ENCODE data around the gene UTP18. TPM values are rescaled to one million over a fixed set of nuclear protein-coding genes. Genes with fewer than 3 reads are reported as not detected.

The UTP18 gene
- total and polyA plus RNA-seq, 2 donors (not counting 1 experiment from before 2014, with no cell fraction given), result 13.2 to 34.2 TPM

Other genes starting within 250 kb of the UTP18 start
- gene SPAG9, start 139.7 kb upstream of the UTP18 start, total RNA-seq, result 64.1 and 69.3 TPM in 2 replicates
- gene SPAG9, start 139.7 kb upstream of the UTP18 start, polyA plus RNA-seq, result 8.6 and 19.6 TPM in 2 replicates
- 19.0 and 20.5 TPM in 2 replicates for gene NME1, start 107.0 kb upstream of the UTP18 start, total RNA-seq
- 19.1 and 27.5 TPM in 2 replicates for gene NME1, start 107.0 kb upstream of the UTP18 start, polyA plus RNA-seq
- 154 and 169 TPM in 2 replicates for gene NME2, start 94.1 kb upstream of the UTP18 start, total RNA-seq
- 166 and 184 TPM in 2 replicates for gene NME2, start 94.1 kb upstream of the UTP18 start, polyA plus RNA-seq
- 39.7 and 44.7 TPM in 2 replicates for gene MBTD1, start 497 bp upstream of the UTP18 start, total RNA-seq
- gene MBTD1, start 497 bp upstream of the UTP18 start, polyA plus RNA-seq, result 9.6 and 14.9 TPM in 2 replicates